B cell (primary cell): ENCODE measurements around the gene B3GNT7. TPM values are rescaled to one million over a fixed set of nuclear protein-coding genes. Genes with fewer than 3 reads are reported as not detected.
A peak's percentile ranks its signal among the peaks of the same experiment; 100 is the strongest.

Source experiments
- ATAC-seq: fragments of 200-7000 bp; cut with Tn5 transposase; one replicate; pipeline ENCODE4 v1.10.0; 2021; ENCODE audit warnings: low read depth, mild to moderate bottlenecking, moderate number of reproducible peaks, moderate library complexity
- CTCF ChIA-PET: fragments of 350-600 bp; sonication (Branson Sonifier 250); formaldehyde crosslinking; loops from one replicate; lab custom pipeline; 2021; ENCODE audit warnings: antibody characterized with exemption, inconsistent platforms; lab: Charles Lee
- POLR2A ChIA-PET: fragments of 350-600 bp; sonication (Branson Sonifier 250); formaldehyde crosslinking; loops from one replicate; lab custom pipeline; 2021; ENCODE audit warnings: antibody characterized with exemption; lab: Charles Lee
- DNase-seq: peaks from one replicate; pipeline ENCODE4 v3.0.0; 2013
- H2AFZ ChIP-seq: 2 replicates; pipeline ENCODE4 v1.6.1; 2012; ENCODE audit warnings: mild to moderate bottlenecking, low read depth, low read length; ENCODE audit not compliant: insufficient read depth, poor library complexity, severe bottlenecking
- H3K27ac ChIP-seq, 2 donors: 1 replicate in 1 of 2; 2 replicates in 1 of 2; pipeline ENCODE4 v1.5.1; 2012 to 2013; ENCODE audit warnings: low read length in 2 of 2, mild to moderate bottlenecking in 2 of 2, moderate library complexity in 1 of 2
- H3K27me3 ChIP-seq, 4 experiments: fragments of 200-600 bp in 1 of 4; sonication (generic) in 1 of 4; replicated peaks in 1 of 4; 1 replicate in 2 of 4; 2 replicates in 2 of 4; pipeline versions ENCODE4 v1.6.1 to v1.7.0; 2013 to 2016; ENCODE audit warnings: low read length in 3 of 4, mild to moderate bottlenecking in 2 of 4, mixed read lengths in 1 of 4, moderate library complexity in 1 of 4; ENCODE audit not compliant: insufficient read depth in 4 of 4, control insufficient read depth in 3 of 4; ENCODE audit errors: control extremely low read depth in 1 of 4
- H3K36me3 ChIP-seq, 2 experiments: replicated peaks in 1 of 2; 1 replicate in 1 of 2; 2 replicates in 1 of 2; pipeline versions ENCODE4 v1.6.1 to v1.7.1; 2013; ENCODE audit warnings: low read length in 1 of 2; ENCODE audit not compliant: insufficient read depth in 2 of 2, control insufficient read depth in 1 of 2; ENCODE audit errors: control extremely low read depth in 1 of 2, extremely low read depth in 1 of 2
- H3K4me1 ChIP-seq, 2 donors: fragments of 200-600 bp in 1 of 2; sonication (generic) in 1 of 2; 1 replicate in 1 of 2; 2 replicates in 1 of 2; pipeline versions ENCODE4 v1.5.1 to v1.6.1; 2013 to 2017; ENCODE audit warnings: low read length in 2 of 2; ENCODE audit not compliant: control insufficient read depth in 2 of 2, insufficient read depth in 2 of 2
- H3K4me2 ChIP-seq: replicated peaks from 2 replicates; pipeline ENCODE3; 2012; ENCODE audit warnings: mild to moderate bottlenecking, low read depth, low read length; ENCODE audit not compliant: poor library complexity, severe bottlenecking
- H3K4me3 ChIP-seq, 5 experiments: fragments of 200-600 bp in 1 of 5; sonication (generic) in 1 of 5; 1 replicate in 3 of 5; 2 replicates in 2 of 5; pipeline versions ENCODE4 v1.5.1 to v1.7.0; 2011 to 2016; ENCODE audit warnings: low read length in 4 of 5, mild to moderate bottlenecking in 4 of 5, low read depth in 2 of 5, control low read depth in 1 of 5, moderate library complexity in 1 of 5; ENCODE audit not compliant: insufficient read depth in 1 of 5; ENCODE audit errors: control extremely low read depth in 1 of 5, extremely low read depth in 1 of 5
- H3K79me2 ChIP-seq: fragments of 200-600 bp; sonication (generic); one replicate; pipeline ENCODE4 v1.6.0; 2016; ENCODE audit warnings: low read length; ENCODE audit not compliant: control insufficient read depth, insufficient read depth
- H3K9ac ChIP-seq: fragments of 200-600 bp; sonication (generic); 2 replicates; pipeline ENCODE4 v1.6.1; 2017; ENCODE audit warnings: mild to moderate bottlenecking, low read length, moderate library complexity
- H3K9me3 ChIP-seq, 3 donors: one replicate each; pipeline versions ENCODE4 v1.6.1 to v1.7.1; 2013; ENCODE audit warnings: low read length in 2 of 3; ENCODE audit not compliant: control insufficient read depth in 2 of 3, insufficient read depth in 1 of 3; ENCODE audit errors: control extremely low read depth in 1 of 3
- H4K20me1 ChIP-seq: 2 replicates; pipeline ENCODE4 v1.6.0; 2012; ENCODE audit warnings: mild to moderate bottlenecking, low read length; ENCODE audit not compliant: insufficient read depth, control insufficient read depth, poor library complexity, severe bottlenecking
- H3K27ac Mint-ChIP-seq: one replicate; pipeline ENCODE4 v1.8.0; 2021; ENCODE audit warnings: mixed read lengths
- H3K27me3 Mint-ChIP-seq: one replicate; pipeline ENCODE4 v1.8.0; 2021; ENCODE audit warnings: mixed read lengths
- H3K4me1 Mint-ChIP-seq: one replicate; pipeline ENCODE4 v1.8.0; 2021; ENCODE audit warnings: mixed read lengths
- H3K4me3 Mint-ChIP-seq: one replicate; pipeline ENCODE4 v1.8.0; 2021; ENCODE audit warnings: mixed read lengths
- H3K9me3 Mint-ChIP-seq: one replicate; pipeline ENCODE4 v1.8.0; 2022; ENCODE audit warnings: mixed read lengths; ENCODE audit not compliant: insufficient read depth
- EZH2 ChIP-seq: IDR thresholded peaks from 2 replicates; pipeline ENCODE4 v1.6.1; 2012; ENCODE audit warnings: borderline replicate concordance, low read depth, mild to moderate bottlenecking, moderate library complexity, low read length; ENCODE audit not compliant: insufficient read depth, poor library complexity, severe bottlenecking
- WGBS: methylation state at CpG from one replicate; pipeline ENCODE4 v1.1.5; 2013; ENCODE audit warnings: missing lambda C conversion rate; ENCODE audit not compliant: insufficient coverage; 5-methylcytosine and 5-hydroxymethylcytosine counted together
- intact Hi-C: fragments of 100-400 bp; cut with micrococcal nuclease; formaldehyde crosslinking; loops from one replicate; pipeline ENCODE4 v1.10.0; 2022
- polyA plus RNA-seq: library from polyadenylated mRNA; depleted of rRNA; stranded (reverse); fragments of >200 nt; gene quantifications from 2 replicates; pipeline ENCODE4 v1.2.3, GENCODE V29; 2012
- total RNA-seq, 2 donors: library from RNA; stranded (reverse); fragments of 120-200 nt in 1 of 2; gene quantifications; 1 replicate in 1 of 2; 2 replicates in 1 of 2; pipeline versions ENCODE4 v1.2.3 to v1.2.4, GENCODE V29; 2013 to 2022
- TF ChIP-seq, protein P1 (sequence below): fragments of 200-600 bp; IDR thresholded peaks from one replicate; pipeline ENCODE4 v1.8.0; 2022; ENCODE audit warnings: antibody characterized with exemption, mild to moderate bottlenecking

B3GNT7 gene
- total and polyA plus RNA-seq, 2 donors (not counting 1 experiment from before 2014, with no cell fraction given): 5.7 to 14.3 TPM

DNA sequence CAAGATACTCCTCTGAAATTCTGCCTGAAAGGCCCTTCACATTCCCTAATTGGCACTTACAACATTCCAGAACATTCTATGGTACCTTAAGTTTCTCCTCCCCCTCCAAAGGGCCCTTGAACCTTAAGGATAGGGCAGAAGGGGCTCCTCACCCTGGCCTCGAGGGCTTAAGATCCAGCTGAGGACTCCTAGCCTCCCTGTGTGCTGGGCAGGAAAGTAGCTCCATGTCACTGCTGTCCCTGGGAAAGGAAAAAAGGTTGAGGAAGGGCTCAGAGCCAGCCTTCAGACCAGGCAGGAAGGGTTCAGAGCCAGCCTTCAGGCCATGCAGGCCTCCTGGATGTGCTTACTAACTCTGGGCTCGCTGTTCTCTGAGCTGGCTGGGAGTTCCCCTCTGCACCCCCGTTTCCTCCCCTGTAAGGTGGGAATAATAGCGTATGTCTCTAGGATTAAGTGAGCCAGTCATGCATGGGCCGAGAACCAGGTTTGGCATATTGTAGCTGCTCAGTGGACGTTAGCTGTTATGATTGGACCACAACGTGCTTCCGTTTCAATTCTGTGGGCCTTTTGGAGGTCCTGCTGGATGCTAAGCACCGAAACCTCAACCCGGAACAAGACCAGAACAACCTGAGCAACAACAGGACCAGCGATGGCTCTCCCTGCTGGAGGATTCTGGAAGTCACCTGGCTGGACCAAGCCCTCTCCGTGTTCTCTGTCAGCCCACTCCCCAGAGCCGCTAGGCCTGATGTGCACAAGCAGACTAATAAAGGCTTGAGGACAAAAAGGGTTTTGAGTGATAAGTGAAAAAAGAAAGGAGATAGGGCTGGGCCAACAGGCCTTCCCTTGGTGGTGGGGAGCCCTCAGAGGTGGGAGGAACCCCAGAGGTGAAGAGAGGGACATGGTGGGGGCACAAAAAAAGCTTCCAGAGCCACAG is 1.0 kb upstream of the B3GNT7 start:
- Histone ChIP-seq H3K4me1 (peaks cover 47 to 65% of the 10 kb centered on the region in 2 donors), H3K27ac (peak overlapping the region; percentile 97), H3K79me2 (peaks cover 34% of the 10 kb centered on the region), H3K9ac (peak overlapping the region; percentile 81), H4K20me1 (no peaks in the 10 kb centered on the region), H3K4me2 (peak overlapping the region; percentile 88), H3K9me3 (peaks cover 0 to 2% (median 0%) of the 10 kb centered on the region in 3 donors), H2AFZ (peak overlapping the region; percentile 53), H3K36me3 (peaks cover 0 to 8% of the 10 kb centered on the region in 2 experiments), H3K27me3 (no peaks in the 10 kb centered on the region), H3K4me3 (peak overlapping the region; percentile 48 to 85 (median 66))
- ChIA-PET POLR2A (interaction anchor here (0.5 to 2.5 kb wide), 8 partner anchors 11 to 285 kb away, joined by 3 to 9 read pairs (median 4); partner anchors contain the start of gene NCL), CTCF (interaction anchor here (0.5 to 6.7 kb wide), 17 partner anchors 11 to 290 kb away, joined by 3 to 83 read pairs (median 5); no protein-coding TSS in a partner anchor)
- Mint-ChIP-seq H3K4me1 (peaks cover 64% of the 10 kb centered on the region), H3K4me3 (peak overlapping the region; percentile 99), H3K27ac (peak overlapping the region; percentile 100), H3K9me3 (no peaks in the 10 kb centered on the region), H3K27me3 (no peaks in the 10 kb centered on the region)
- no peak for TF ChIP-seq EZH2
- TF ChIP-seq, protein P1, sequence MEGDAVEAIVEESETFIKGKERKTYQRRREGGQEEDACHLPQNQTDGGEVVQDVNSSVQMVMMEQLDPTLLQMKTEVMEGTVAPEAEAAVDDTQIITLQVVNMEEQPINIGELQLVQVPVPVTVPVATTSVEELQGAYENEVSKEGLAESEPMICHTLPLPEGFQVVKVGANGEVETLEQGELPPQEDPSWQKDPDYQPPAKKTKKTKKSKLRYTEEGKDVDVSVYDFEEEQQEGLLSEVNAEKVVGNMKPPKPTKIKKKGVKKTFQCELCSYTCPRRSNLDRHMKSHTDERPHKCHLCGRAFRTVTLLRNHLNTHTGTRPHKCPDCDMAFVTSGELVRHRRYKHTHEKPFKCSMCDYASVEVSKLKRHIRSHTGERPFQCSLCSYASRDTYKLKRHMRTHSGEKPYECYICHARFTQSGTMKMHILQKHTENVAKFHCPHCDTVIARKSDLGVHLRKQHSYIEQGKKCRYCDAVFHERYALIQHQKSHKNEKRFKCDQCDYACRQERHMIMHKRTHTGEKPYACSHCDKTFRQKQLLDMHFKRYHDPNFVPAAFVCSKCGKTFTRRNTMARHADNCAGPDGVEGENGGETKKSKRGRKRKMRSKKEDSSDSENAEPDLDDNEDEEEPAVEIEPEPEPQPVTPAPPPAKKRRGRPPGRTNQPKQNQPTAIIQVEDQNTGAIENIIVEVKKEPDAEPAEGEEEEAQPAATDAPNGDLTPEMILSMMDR: peak; percentile 60
- WGBS: 40% methylated on average over 11 of the region's 13 CpGs
- ATAC-seq (peak; percentile 40), DNase-seq (peak; percentile 88)
- intact Hi-C loops: loop anchor here (1.0 to 10.0 kb wide), 7 partner anchors 32 to 520 kb away; partner anchors contain the start of gene NCL
